Tibial nerve (tissue), 4 donors: ENCODE results near the gene ASB12. TPM values are rescaled to one million over a fixed set of nuclear protein-coding genes. Genes with fewer than 3 reads are reported as not detected.
A peak's percentile ranks its signal among the peaks of the same experiment; 100 is the strongest.

Experiments
- DNase-seq, 2 donors: peaks; one replicate each; pipeline ENCODE4 v3.0.0-alpha.2; 2019; ENCODE audit warnings: low spot score in 2 of 2
- H3K27ac ChIP-seq, 4 donors: fragments of 200-600 bp; sonication (generic) in 3 of 4; one replicate each; pipeline ENCODE4 v1.5.1; 2017 to 2019; ENCODE audit warnings: mild to moderate bottlenecking in 1 of 4
- H3K27me3 ChIP-seq, 2 donors: fragments of 200-600 bp; sonication (generic) in 1 of 2; one replicate each; pipeline versions ENCODE4 v1.5.1 to v1.6.0; 2017 to 2019
- H3K36me3 ChIP-seq, 3 donors: fragments of 200-600 bp; sonication (generic); one replicate each; pipeline ENCODE4 v1.5.1; 2018 to 2019
- H3K4me1 ChIP-seq, 4 donors: fragments of 200-600 bp; sonication (generic) in 3 of 4; one replicate each; pipeline ENCODE4 v1.5.1; 2017 to 2019
- H3K4me3 ChIP-seq, 4 donors: fragments of 200-600 bp; sonication (generic) in 3 of 4; one replicate each; pipeline ENCODE4 v1.5.1; 2017 to 2019; ENCODE audit warnings: mild to moderate bottlenecking in 1 of 4, moderate library complexity in 1 of 4
- H3K9me3 ChIP-seq, 4 donors: fragments of 200-600 bp; sonication (generic) in 3 of 4; one replicate each; pipeline ENCODE4 v1.5.1; 2017 to 2019
- EP300 ChIP-seq, 2 donors: sonication (generic); formaldehyde crosslinking; IDR thresholded peaks; one replicate each; pipeline ENCODE4 v1.6.1; 2017; ENCODE audit warnings: antibody characterized with exemption in 2 of 2, mild to moderate bottlenecking in 1 of 2
- POLR2A ChIP-seq, 2 donors: fragments of 450-650 bp; IDR thresholded peaks; one replicate each; pipeline ENCODE4 v1.6.1; 2017; ENCODE audit warnings: antibody characterized with exemption in 2 of 2, mild to moderate bottlenecking in 2 of 2, moderate library complexity in 2 of 2
- WGBS, 2 donors: methylation state at CpG; one replicate each; pipeline ENCODE4 v1.1.5; 2018; 5-methylcytosine and 5-hydroxymethylcytosine counted together
- total RNA-seq, 4 donors: library from RNA; depleted of rRNA; stranded (reverse); fragments of >200 nt; gene quantifications; one replicate each; pipeline ENCODE4 v1.1.0, GENCODE V29; 2016
- TF ChIP-seq, protein P1 (sequence below), 5 experiments: fragments of 200-600 bp in 3 of 5; fragments of 450-650 bp in 2 of 5; sonication (generic) in 3 of 5; IDR thresholded peaks; one replicate each; pipeline ENCODE4 v1.5.1; 2016 to 2019; ENCODE audit warnings: antibody characterized with exemption in 5 of 5, mild to moderate bottlenecking in 3 of 5, moderate library complexity in 2 of 5

Gene ASB12
- total RNA-seq, 4 donors from 2014 or later, result 0.84 TPM; not detected in 3

DNA sequence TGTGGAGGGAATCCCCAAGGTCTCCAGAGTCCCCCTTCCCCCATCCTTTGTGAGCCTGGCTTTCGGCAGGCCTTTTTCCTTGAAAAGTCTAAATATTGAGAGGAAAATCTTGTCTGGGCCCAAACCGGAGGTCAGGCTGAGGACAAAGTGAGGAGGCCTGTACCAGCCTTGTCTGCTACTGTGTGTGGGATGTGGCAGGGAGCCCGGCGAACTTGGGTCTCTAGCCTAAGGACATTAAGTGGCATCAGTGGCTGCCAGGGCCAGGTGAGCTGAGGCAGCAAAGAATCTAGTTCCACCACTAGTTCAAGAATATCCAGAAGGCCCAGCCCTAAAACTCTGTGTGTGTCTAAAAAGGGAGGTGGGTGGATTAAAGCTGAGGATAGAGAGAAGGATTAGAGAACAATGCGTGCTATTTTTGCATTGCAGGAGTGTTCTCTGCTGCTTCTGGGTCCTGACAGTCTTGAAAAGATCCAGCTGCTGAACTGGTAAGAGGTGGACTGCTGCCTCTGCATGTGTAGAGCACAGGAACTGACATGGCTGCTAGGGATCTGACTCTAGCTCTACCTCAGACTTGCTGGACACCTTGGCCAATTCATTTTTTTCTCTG is 23.7 kb downstream of the ASB12 start:
- Histone ChIP-seq H3K27ac (peak overlapping the region; percentile 79 to 95 (median 90)), H3K4me3 (peak overlapping the region; percentile 40 to 82 (median 62)), H3K9me3 (no peaks in the 10 kb centered on the region), H3K4me1 (peaks cover 0 to 28% (median 0%) of the 10 kb centered on the region in 4 donors), H3K27me3 (no peaks in the 10 kb centered on the region), H3K36me3 (no peaks in the 10 kb centered on the region)
- TF ChIP-seq, protein P1, sequence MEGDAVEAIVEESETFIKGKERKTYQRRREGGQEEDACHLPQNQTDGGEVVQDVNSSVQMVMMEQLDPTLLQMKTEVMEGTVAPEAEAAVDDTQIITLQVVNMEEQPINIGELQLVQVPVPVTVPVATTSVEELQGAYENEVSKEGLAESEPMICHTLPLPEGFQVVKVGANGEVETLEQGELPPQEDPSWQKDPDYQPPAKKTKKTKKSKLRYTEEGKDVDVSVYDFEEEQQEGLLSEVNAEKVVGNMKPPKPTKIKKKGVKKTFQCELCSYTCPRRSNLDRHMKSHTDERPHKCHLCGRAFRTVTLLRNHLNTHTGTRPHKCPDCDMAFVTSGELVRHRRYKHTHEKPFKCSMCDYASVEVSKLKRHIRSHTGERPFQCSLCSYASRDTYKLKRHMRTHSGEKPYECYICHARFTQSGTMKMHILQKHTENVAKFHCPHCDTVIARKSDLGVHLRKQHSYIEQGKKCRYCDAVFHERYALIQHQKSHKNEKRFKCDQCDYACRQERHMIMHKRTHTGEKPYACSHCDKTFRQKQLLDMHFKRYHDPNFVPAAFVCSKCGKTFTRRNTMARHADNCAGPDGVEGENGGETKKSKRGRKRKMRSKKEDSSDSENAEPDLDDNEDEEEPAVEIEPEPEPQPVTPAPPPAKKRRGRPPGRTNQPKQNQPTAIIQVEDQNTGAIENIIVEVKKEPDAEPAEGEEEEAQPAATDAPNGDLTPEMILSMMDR (IDR thresholded peaks at IDR 0.05), result no peak
- TF ChIP-seq EP300 (IDR thresholded peaks at IDR 0.05), result no peak
- TF ChIP-seq POLR2A (IDR thresholded peaks at IDR 0.05), result no peak
- 40 to 53% methylated on average over 5 of the region's 5 CpGs for WGBS, 2 donors
- no peak for DNase-seq

- Histone ChIP-seq H3K4me1 (peaks cover 0 to 28% (median 0%) of the 10 kb centered on the region in 4 donors), H3K4me3 (peak overlapping the region; percentile 54 to 82 (median 74)), H3K27me3 (no peaks in the 10 kb centered on the region), H3K27ac (peak overlapping the region; percentile 79 to 95 (median 90)), H3K9me3 (no peaks in the 10 kb centered on the region), H3K36me3 (no peaks in the 10 kb centered on the region)
- peak; percentile 22 to 86 for TF ChIP-seq EP300 (IDR thresholded peaks at IDR 0.05)
- TF ChIP-seq, protein P1 (IDR thresholded peaks at IDR 0.05), result peak in 2 of 5 experiments; percentile 13 to 29
- peak; percentile 73 to 74 for TF ChIP-seq POLR2A (IDR thresholded peaks at IDR 0.05)
- 2 to 45% methylated on average over 9 to 37 of the region's 45 CpGs for WGBS, 2 donors
- DNase-seq, result peak; percentile 90 to 96
Observed at GRCh38 chrX:64205735-64206501, 24.5 kb downstream of the ASB12 start.

DNA sequence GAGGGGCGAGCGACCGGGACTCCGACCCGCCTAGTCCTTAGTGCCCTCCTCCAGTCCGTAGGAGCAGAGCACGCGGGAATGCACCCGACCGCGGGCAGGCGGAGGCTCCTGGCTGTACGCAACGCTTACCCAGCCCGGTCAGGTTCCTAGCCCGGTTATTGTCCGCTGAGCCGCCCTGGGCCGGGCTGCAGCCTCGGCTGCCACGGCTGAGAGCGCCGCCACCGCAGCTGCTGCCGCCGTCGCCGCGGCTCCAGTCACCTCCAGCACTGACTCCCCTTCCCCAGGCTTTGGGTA is 25.0 kb downstream of the ASB12 start, which contains the start of gene AMER1:
TSS of gene AMER1 (minus strand) at position 268 of the 294 bp plus-strand sequence. CDS start 12,422 bp downstream, outside the sequence.
- 0 to 30% methylated on average over 6 to 21 of the region's 29 CpGs for WGBS, 2 donors
- Histone ChIP-seq H3K27ac (peak within 1 kb of the TSS; percentile 79 to 95 (median 90)), H3K27me3 (no peaks in the 10 kb centered on the region), H3K4me3 (peak within 1 kb of the TSS; percentile 54 to 82 (median 74)), H3K9me3 (no peaks in the 10 kb centered on the region), H3K36me3 (no peaks in the 10 kb centered on the region), H3K4me1 (peaks cover 0 to 28% (median 0%) of the 10 kb centered on the region in 4 donors)
- TF ChIP-seq, protein P1 (IDR thresholded peaks at IDR 0.05), result no peak
- TF ChIP-seq POLR2A (IDR thresholded peaks at IDR 0.05), result no peak
- no peak for TF ChIP-seq EP300 (IDR thresholded peaks at IDR 0.05)
- DNase-seq, result peak in 1 of 2 donors; percentile 4

GRCh38 chrX:64204701-64205440 is 25.5 kb downstream of the ASB12 start:
- Histone ChIP-seq H3K27me3 (no peaks in the 10 kb centered on the region), H3K4me1 (peaks cover 0 to 28% (median 0%) of the 10 kb centered on the region in 4 donors), H3K27ac (peak overlapping the region; percentile 79 to 95 (median 90)), H3K4me3 (peak overlapping the region; percentile 54 to 82 (median 74)), H3K9me3 (no peaks in the 10 kb centered on the region), H3K36me3 (no peaks in the 10 kb centered on the region)
- TF ChIP-seq, protein P1 (IDR thresholded peaks at IDR 0.05), result no peak
- TF ChIP-seq POLR2A (IDR thresholded peaks at IDR 0.05), result no peak
- no peak for TF ChIP-seq EP300 (IDR thresholded peaks at IDR 0.05)
- peak; percentile 4 to 12 for DNase-seq
- 0 to 38% methylated on average over 6 to 42 of the region's 46 CpGs for WGBS, 2 donors
